GM12875 (cell line): ENCODE measurements around the gene ACACB.

Experiments
- H3K4me3 ChIP-seq: one replicate; pipeline ENCODE4 v1.5.1; 2011; ENCODE audit warnings: low read depth, low read length, control low read depth
- CTCF ChIP-seq: IDR thresholded peaks from 2 replicates; pipeline ENCODE4 v1.5.1; 2011; ENCODE audit warnings: low read depth, mild to moderate bottlenecking, control low read depth, inconsistent platforms, low read length, moderate library complexity, borderline replicate concordance; ENCODE audit not compliant: insufficient read depth

The ACACB gene

GRCh38 chr12:109223211-109223610, 106.8 kb downstream of the ACACB start:
- no peak overlapping the region for H3K4me3 ChIP-seq
- TF ChIP-seq CTCF = no peak

- no peak overlapping the region for H3K4me3 ChIP-seq
- TF ChIP-seq CTCF = no peak
Measured at GRCh38 chr12:109223868-109224267, 107.5 kb downstream of the ACACB start.

GRCh38 chr12:109228664-109229063, 112.3 kb downstream of the ACACB start:
- H3K4me3 ChIP-seq = no peak overlapping the region
- TF ChIP-seq CTCF = no peak

GRCh38 chr12:109230193-109230592, 113.8 kb downstream of the ACACB start:
- no peak overlapping the region for H3K4me3 ChIP-seq
- no peak for TF ChIP-seq CTCF

GRCh38 chr12:109232731-109233130, 116.3 kb downstream of the ACACB start:
- no peak overlapping the region for H3K4me3 ChIP-seq
- TF ChIP-seq CTCF = no peak

GRCh38 chr12:109234012-109234411, 117.6 kb downstream of the ACACB start:
- no peak overlapping the region for H3K4me3 ChIP-seq
- no peak for TF ChIP-seq CTCF

GRCh38 chr12:109236257-109236656, 119.9 kb downstream of the ACACB start:
- TF ChIP-seq CTCF = no peak
- H3K4me3 ChIP-seq = no peak overlapping the region
